Effector memory CD4-positive, alpha-beta T cell (primary cell): ENCODE results near the gene EEFSEC.

Source experiments
- DNase-seq, 3 donors: peaks; one replicate each; pipeline ENCODE4 v3.0.0-alpha.2; 2020
- H3K27ac ChIP-seq: 2 replicates; pipeline ENCODE4 v1.7.0; 2013; ENCODE audit warnings: mild to moderate bottlenecking, low read length, moderate library complexity; ENCODE audit not compliant: insufficient read depth, poor library complexity, severe bottlenecking
- H3K27me3 ChIP-seq: replicated peaks from 2 replicates; pipeline ENCODE4 v1.7.0; 2013; ENCODE audit warnings: mild to moderate bottlenecking, low read length; ENCODE audit not compliant: insufficient read depth, control insufficient read depth, poor library complexity, severe bottlenecking
- H3K36me3 ChIP-seq: 2 replicates; pipeline ENCODE4 v1.7.0; 2013; ENCODE audit warnings: mild to moderate bottlenecking, low read length, moderate library complexity; ENCODE audit not compliant: control insufficient read depth, insufficient read depth
- H3K4me1 ChIP-seq: 2 replicates; pipeline ENCODE4 v1.7.0; 2013; ENCODE audit warnings: low read length, mild to moderate bottlenecking; ENCODE audit not compliant: control insufficient read depth, insufficient read depth, poor library complexity, severe bottlenecking
- H3K4me3 ChIP-seq: 2 replicates; pipeline ENCODE4 v1.7.0; 2013; ENCODE audit warnings: low read length, low read depth, mild to moderate bottlenecking; ENCODE audit not compliant: insufficient read depth, poor library complexity, severe bottlenecking
- H3K9me3 ChIP-seq: 2 replicates; pipeline ENCODE4 v1.7.0; 2013; ENCODE audit warnings: mild to moderate bottlenecking, low read length, moderate library complexity; ENCODE audit not compliant: control insufficient read depth

The EEFSEC gene

GRCh38 chr3:128312271-128312670 is 159.0 kb downstream of the EEFSEC start:
- no peak overlapping the region for H3K27ac ChIP-seq
- DNase-seq, result no peak
- H3K9me3 ChIP-seq, result no peaks in the 10 kb centered on the region
- H3K4me1 ChIP-seq, result peaks cover 21% of the 10 kb centered on the region
- no peaks in the 10 kb centered on the region for H3K36me3 ChIP-seq
- no peak overlapping the region for H3K4me3 ChIP-seq
- H3K27me3 ChIP-seq, result no peaks in the 10 kb centered on the region

GRCh38 chr3:128313071-128313725 is 159.9 kb downstream of the EEFSEC start:
- H3K4me1 ChIP-seq, result peaks cover 27% of the 10 kb centered on the region
- no peaks in the 10 kb centered on the region for H3K27me3 ChIP-seq
- H3K4me3 ChIP-seq, result no peak overlapping the region
- DNase-seq, result no peak
- H3K36me3 ChIP-seq, result no peaks in the 10 kb centered on the region
- H3K9me3 ChIP-seq, result no peaks in the 10 kb centered on the region
- no peak overlapping the region for H3K27ac ChIP-seq

GRCh38 chr3:128313935-128314334 is 160.7 kb downstream of the EEFSEC start:
- Histone ChIP-seq H3K36me3 (peaks cover 3% of the 10 kb centered on the region), H3K27me3 (no peaks in the 10 kb centered on the region), H3K27ac (no peak overlapping the region), H3K4me1 (peaks cover 27% of the 10 kb centered on the region), H3K4me3 (no peak overlapping the region), H3K9me3 (no peaks in the 10 kb centered on the region)
- DNase-seq, result no peak

- peaks cover 27% of the 10 kb centered on the region for H3K4me1 ChIP-seq
- no peaks in the 10 kb centered on the region for H3K9me3 ChIP-seq
- no peak overlapping the region for H3K27ac ChIP-seq
- H3K27me3 ChIP-seq, result no peaks in the 10 kb centered on the region
- no peak for DNase-seq
- H3K36me3 ChIP-seq, result peaks cover 6% of the 10 kb centered on the region
- no peak overlapping the region for H3K4me3 ChIP-seq
These were observed 162.0 kb downstream of the EEFSEC start for GRCh38 chr3:128315313-128315712.

- Histone ChIP-seq H3K4me1 (peaks cover 27% of the 10 kb centered on the region), H3K36me3 (peaks cover 6% of the 10 kb centered on the region), H3K9me3 (no peaks in the 10 kb centered on the region), H3K4me3 (no peak overlapping the region), H3K27ac (peak overlapping the region; percentile 35), H3K27me3 (no peaks in the 10 kb centered on the region)
- peak; percentile 40 to 50 (median 47) for DNase-seq
These were observed 163.2 kb downstream of the EEFSEC start for GRCh38 chr3:128316481-128316891.

GRCh38 chr3:128317101-128317697 is 163.9 kb downstream of the EEFSEC start:
- DNase-seq, result no peak
- Histone ChIP-seq H3K4me3 (no peak overlapping the region), H3K27ac (peak overlapping the region; percentile 35), H3K27me3 (no peaks in the 10 kb centered on the region), H3K9me3 (no peaks in the 10 kb centered on the region), H3K36me3 (peaks cover 6% of the 10 kb centered on the region), H3K4me1 (peaks cover 27% of the 10 kb centered on the region)

GRCh38 chr3:128317698-128318231 is 164.5 kb downstream of the EEFSEC start:
- Histone ChIP-seq H3K27ac (no peak overlapping the region), H3K4me1 (peaks cover 27% of the 10 kb centered on the region)

GRCh38 chr3:128318275-128318941 is 165.1 kb downstream of the EEFSEC start:
- Histone ChIP-seq H3K4me3 (no peak overlapping the region), H3K27me3 (no peaks in the 10 kb centered on the region), H3K36me3 (peaks cover 6% of the 10 kb centered on the region), H3K4me1 (peaks cover 27% of the 10 kb centered on the region), H3K27ac (no peak overlapping the region), H3K9me3 (no peaks in the 10 kb centered on the region)
- DNase-seq, result no peak

More at GRCh38 chr3:128317698-128318231, 164.5 kb downstream of the EEFSEC start:
- H3K4me3 ChIP-seq, result no peak overlapping the region
- no peak for DNase-seq
- H3K36me3 ChIP-seq, result peaks cover 6% of the 10 kb centered on the region
- H3K27me3 ChIP-seq, result no peaks in the 10 kb centered on the region
- H3K9me3 ChIP-seq, result no peaks in the 10 kb centered on the region

- H3K4me3 ChIP-seq, result no peak overlapping the region
- H3K4me1 ChIP-seq, result peaks cover 27% of the 10 kb centered on the region
- DNase-seq, result no peak
- no peaks in the 10 kb centered on the region for H3K9me3 ChIP-seq
- peaks cover 6% of the 10 kb centered on the region for H3K36me3 ChIP-seq
- no peaks in the 10 kb centered on the region for H3K27me3 ChIP-seq
- H3K27ac ChIP-seq, result no peak overlapping the region
These were observed 165.8 kb downstream of the EEFSEC start for GRCh38 chr3:128319107-128319506.

- Histone ChIP-seq H3K27ac (no peak overlapping the region), H3K9me3 (no peaks in the 10 kb centered on the region), H3K36me3 (peaks cover 6% of the 10 kb centered on the region), H3K4me3 (no peak overlapping the region), H3K4me1 (peaks cover 22% of the 10 kb centered on the region), H3K27me3 (no peaks in the 10 kb centered on the region)
- no peak for DNase-seq
These were observed 166.5 kb downstream of the EEFSEC start for GRCh38 chr3:128319741-128320141.
